ENCODE results near the gene SNX25. TPM values are rescaled to one million over a fixed set of nuclear protein-coding genes. Genes with fewer than 3 reads are reported as not detected.

Gene SNX25
- total RNA-seq, 4 donors from 2014 or later = 7.1 to 113 (median 20.9) TPM

GRCh38 chr4:185304944-185305690 is 95.7 kb downstream of the SNX25 start:
- Histone ChIP-seq H3K27me3 (no peaks in the 10 kb centered on the region), H3K27ac (no peak overlapping the region), H3K36me3 (no peaks in the 10 kb centered on the region), H3K9me3 (no peaks in the 10 kb centered on the region), H3K4me1 (peaks cover 0 to 4% of the 10 kb centered on the region in 2 donors), H3K4me3 (no peak overlapping the region)
- intact Hi-C loops (cut with DNase I; ENCODE audit: low total_unique reads) = no loop called here
- TF ChIP-seq POLR2A (IDR thresholded peaks at IDR 0.05) (no peak), CTCF (IDR thresholded peaks at IDR 0.05) (no peak)
- DNase-seq = no peak

- no peak for DNase-seq
- peaks cover 0 to 4% of the 10 kb centered on the region in 2 donors for H3K4me1 ChIP-seq
- no peak overlapping the region for H3K27ac ChIP-seq
- H3K4me3 ChIP-seq = no peak overlapping the region
- H3K27me3 ChIP-seq = no peaks in the 10 kb centered on the region
- TF ChIP-seq POLR2A (IDR thresholded peaks at IDR 0.05) (no peak), CTCF (IDR thresholded peaks at IDR 0.05) (no peak)
- H3K9me3 ChIP-seq = no peaks in the 10 kb centered on the region
- intact Hi-C loops (cut with DNase I; ENCODE audit: low total_unique reads) = no loop called here
- H3K36me3 ChIP-seq = no peaks in the 10 kb centered on the region
Measured at GRCh38 chr4:185305979-185306442, 96.6 kb downstream of the SNX25 start.

DNA sequence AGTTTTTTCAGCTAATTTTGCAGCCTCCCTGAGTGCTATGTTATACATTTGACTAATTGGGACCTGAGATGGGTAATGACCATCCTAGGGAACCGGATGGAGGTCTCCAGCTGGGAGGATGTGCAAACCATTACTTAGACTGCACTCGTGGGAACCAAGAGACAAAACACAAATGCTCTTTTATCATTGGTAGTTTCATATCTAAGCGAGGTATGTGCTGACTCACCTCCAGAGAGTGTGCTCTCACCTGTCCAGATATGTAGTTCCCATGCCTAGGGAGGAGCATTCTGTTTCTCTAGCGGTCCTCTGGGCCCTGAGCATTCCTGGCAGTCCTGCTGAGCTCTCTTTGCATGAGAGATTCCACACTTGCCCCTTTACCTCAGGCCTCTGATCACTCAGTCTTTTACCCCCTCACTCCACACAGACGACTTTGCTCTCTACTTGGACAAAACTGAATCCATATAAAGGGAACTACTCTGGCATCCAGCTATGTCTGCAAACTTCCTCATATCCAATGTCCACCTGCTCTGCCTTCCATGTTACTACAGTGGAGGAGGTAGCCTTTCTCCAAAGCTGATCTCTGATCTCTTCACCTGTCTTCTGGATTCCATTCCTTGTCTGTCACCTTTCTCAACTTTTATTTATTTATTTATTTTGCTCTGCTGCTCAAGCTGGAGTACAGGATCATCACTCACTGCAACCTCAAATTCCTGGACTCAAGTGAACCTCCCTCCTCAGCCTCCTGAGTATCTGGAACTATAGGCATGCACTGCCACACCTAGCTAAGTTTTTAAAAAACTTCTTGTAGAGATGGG is 97.9 kb downstream of the SNX25 start:
- Histone ChIP-seq H3K36me3 (no peaks in the 10 kb centered on the region), H3K4me1 (peaks cover 0 to 4% of the 10 kb centered on the region in 2 donors), H3K9me3 (no peaks in the 10 kb centered on the region), H3K4me3 (no peak overlapping the region), H3K27ac (no peak overlapping the region), H3K27me3 (no peaks in the 10 kb centered on the region)
- no peak for DNase-seq
- no peak for TF ChIP-seq CTCF (IDR thresholded peaks at IDR 0.05)
- TF ChIP-seq POLR2A (IDR thresholded peaks at IDR 0.05) = no peak
- intact Hi-C loops (cut with DNase I; ENCODE audit: low total_unique reads) = no loop called here

DNA sequence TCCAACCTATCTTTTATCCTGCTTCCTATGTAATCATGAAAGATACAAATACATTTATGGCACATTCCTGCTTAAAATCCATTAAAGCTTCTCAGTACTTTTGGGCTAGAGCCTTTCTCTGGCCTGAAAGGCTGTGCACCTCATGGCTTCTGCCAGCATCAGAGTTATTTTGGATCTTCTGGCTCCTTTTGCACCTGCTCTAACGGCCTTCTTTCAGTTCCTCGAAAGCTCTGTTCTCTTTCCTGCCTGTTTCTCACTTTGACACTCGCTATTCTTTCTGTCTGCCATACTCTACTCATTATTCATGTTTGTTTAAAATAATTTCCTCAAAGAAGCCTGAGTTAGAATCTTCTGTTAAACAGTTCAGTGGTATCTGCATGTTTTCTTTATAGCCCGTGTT is 100.4 kb downstream of the SNX25 start:
- H3K9me3 ChIP-seq = no peaks in the 10 kb centered on the region
- intact Hi-C loops (cut with DNase I; ENCODE audit: low total_unique reads) = no loop called here
- TF ChIP-seq POLR2A (IDR thresholded peaks at IDR 0.05) (no peak), CTCF (IDR thresholded peaks at IDR 0.05) (no peak)
- peaks cover 0 to 4% of the 10 kb centered on the region in 2 donors for H3K4me1 ChIP-seq
- H3K27ac ChIP-seq = no peak overlapping the region
- H3K36me3 ChIP-seq = no peaks in the 10 kb centered on the region
- DNase-seq = no peak
- H3K27me3 ChIP-seq = no peaks in the 10 kb centered on the region
- no peak overlapping the region for H3K4me3 ChIP-seq
